GM23338 (cell line): ENCODE measurements around the gene OPRL1.

Experiments used
- CREB1 ChIP-seq: fragments of 250-450 bp; sonication (Bioruptor Pico); IDR thresholded peaks from 2 replicates; pipeline ENCODE4 v1.5.0; 2020; ENCODE audit warnings: low read depth, mild to moderate bottlenecking, moderate library complexity
- EZH2 ChIP-seq: fragments of 200-600 bp; sonication (generic); IDR thresholded peaks from one replicate; pipeline ENCODE4 v1.8.0; 2017; ENCODE audit warnings: antibody characterized with exemption, mild to moderate bottlenecking, low read depth; ENCODE audit not compliant: unreplicated experiment
- EZH2phosphoT487 ChIP-seq: fragments of 200-600 bp; sonication (generic); IDR thresholded peaks from one replicate; pipeline ENCODE4 v1.8.1; 2018; ENCODE audit warnings: antibody characterized with exemption; ENCODE audit not compliant: unreplicated experiment
- REST ChIP-seq: IDR thresholded peaks from one replicate; pipeline ENCODE4 v1.6.1; 2018; ENCODE audit warnings: antibody characterized with exemption; ENCODE audit not compliant: unreplicated experiment
- STAT1 ChIP-seq: IDR thresholded peaks from one replicate; pipeline ENCODE4 v1.6.1; 2016; ENCODE audit warnings: antibody characterized with exemption; ENCODE audit not compliant: unreplicated experiment
- ZNF114 ChIP-seq: fragments of 250-450 bp; sonication (Bioruptor Pico); IDR thresholded peaks from 2 replicates; pipeline ENCODE4 v1.5.0; 2020; ENCODE audit warnings: mild to moderate bottlenecking, moderate library complexity
- TF ChIP-seq, protein P1 (sequence below), 2 experiments: fragments of 200-600 bp in 1 of 2; sonication (generic) in 1 of 2; conservative IDR thresholded peaks; 2 replicates each; pipeline versions ENCODE4 v1.5.1 to v1.6.1; 2016 to 2017; ENCODE audit warnings: antibody characterized with exemption in 2 of 2, low read depth in 2 of 2, mild to moderate bottlenecking in 2 of 2, moderate library complexity in 1 of 2

GRCh38 chr20:64038565-64039292 is 41.2 kb upstream of the OPRL1 start:
- TF ChIP-seq, protein P1, sequence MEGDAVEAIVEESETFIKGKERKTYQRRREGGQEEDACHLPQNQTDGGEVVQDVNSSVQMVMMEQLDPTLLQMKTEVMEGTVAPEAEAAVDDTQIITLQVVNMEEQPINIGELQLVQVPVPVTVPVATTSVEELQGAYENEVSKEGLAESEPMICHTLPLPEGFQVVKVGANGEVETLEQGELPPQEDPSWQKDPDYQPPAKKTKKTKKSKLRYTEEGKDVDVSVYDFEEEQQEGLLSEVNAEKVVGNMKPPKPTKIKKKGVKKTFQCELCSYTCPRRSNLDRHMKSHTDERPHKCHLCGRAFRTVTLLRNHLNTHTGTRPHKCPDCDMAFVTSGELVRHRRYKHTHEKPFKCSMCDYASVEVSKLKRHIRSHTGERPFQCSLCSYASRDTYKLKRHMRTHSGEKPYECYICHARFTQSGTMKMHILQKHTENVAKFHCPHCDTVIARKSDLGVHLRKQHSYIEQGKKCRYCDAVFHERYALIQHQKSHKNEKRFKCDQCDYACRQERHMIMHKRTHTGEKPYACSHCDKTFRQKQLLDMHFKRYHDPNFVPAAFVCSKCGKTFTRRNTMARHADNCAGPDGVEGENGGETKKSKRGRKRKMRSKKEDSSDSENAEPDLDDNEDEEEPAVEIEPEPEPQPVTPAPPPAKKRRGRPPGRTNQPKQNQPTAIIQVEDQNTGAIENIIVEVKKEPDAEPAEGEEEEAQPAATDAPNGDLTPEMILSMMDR (conservative IDR thresholded peaks at IDR 0.05; ENCODE audit: low read depth in 2 of 2): peak; percentile 60 to 81
- no peak for TF ChIP-seq STAT1
- TF ChIP-seq EZH2: no peak
- no peak for TF ChIP-seq REST
- TF ChIP-seq ZNF114 (CRISPR knock-in tag): no peak
- TF ChIP-seq EZH2phosphoT487: no peak
- peak; percentile 60 for TF ChIP-seq CREB1 (CRISPR knock-in tag)
